Daoy (cell line): Measurements from ENCODE around the gene SLC7A8. TPM values are rescaled to one million over a fixed set of nuclear protein-coding genes. Genes with fewer than 3 reads are reported as not detected.

Experiments used
- DNase-seq: peaks from one replicate; pipeline ENCODE4 v3.0.0-alpha.2; 2015; ENCODE audit warnings: low read depth
- total RNA-seq: library from RNA; depleted of rRNA; stranded (reverse); fragments of >200 nt; shearing (Covaris generic); gene quantifications from 2 replicates; pipeline ENCODE4 v1.2.3, GENCODE V29; 2014

Gene SLC7A8
- total RNA-seq, 1 experiment from 2014 or later: 0.91 TPM

DNA sequence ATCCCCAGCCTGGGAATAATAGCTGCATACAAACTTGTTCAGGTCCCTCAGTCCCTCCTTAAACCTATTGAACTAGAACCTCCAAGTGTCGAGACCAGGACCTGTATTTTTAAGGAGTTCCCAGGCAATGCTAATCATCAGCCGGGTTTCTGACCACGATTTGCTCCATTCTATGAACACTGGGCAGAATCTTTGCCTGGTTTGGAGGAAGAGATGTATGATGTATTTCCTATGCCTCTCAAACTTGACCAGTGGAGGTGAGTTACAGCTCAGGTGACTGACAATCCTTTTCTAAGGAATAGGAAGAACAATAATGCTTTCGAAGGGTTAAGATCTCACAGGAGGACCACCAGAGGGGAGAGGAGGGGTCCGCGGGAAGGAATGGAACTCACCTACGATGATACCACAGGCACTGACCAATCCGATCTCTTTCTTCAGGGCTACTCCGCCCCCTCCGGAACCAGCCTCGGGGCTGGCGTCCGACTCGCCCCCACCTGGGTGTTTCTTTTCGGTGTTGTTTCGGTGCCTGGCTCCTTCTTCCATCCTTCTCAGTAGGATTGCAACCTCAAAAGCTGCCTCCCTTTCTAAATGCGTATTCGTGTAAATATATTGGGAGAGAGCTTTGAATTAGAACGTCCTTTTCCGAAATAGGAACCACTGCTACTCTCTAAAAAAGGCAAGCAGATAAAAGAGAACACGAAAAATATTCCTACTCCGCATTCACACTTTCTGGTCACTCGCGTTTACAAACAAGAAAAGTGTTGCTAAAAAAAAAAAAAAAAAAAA lies 895 bp downstream of the SLC7A8 start:
- DNase-seq: peak; percentile 26

DNA sequence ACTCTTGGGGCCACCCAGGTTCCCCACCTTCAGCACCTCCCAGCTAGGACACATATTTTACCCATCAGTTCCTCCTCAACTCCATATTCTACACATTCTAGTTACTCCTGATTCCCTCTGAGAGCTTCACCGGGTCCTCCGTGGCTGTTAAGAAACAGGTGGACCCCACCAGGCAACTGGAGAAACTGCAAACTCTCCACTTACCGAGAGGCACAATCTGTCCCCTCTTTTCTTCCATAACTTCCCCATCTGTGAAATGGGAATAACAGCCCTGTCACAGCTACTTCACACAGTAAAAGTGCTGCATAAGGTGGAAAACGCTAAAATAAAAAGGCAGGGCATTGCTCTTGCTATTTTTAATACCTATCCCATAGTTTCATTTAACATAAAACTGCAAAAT lies 1.5 kb downstream of the SLC7A8 start:
- no peak for DNase-seq

DNA sequence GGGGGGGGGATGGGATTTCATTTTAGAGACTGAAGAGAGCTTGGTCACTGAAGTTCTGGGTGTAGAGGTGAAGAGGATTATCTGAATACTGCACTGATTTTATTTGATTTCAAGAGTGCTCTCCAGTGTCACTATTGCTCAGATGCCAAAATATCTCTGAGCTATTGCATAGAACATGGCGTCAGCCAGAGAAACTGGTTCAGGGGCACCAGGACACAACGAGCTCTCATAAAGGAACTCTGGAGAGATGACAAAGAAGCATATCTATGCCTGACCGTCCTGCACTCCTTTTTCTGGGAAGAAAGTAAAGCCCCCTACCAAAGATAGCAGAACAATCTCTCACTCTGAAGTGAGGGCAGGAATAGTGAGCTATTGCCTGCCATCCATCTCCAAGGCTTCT lies 2.0 kb downstream of the SLC7A8 start:
- DNase-seq: no peak

- DNase-seq: peak; percentile 31
Measured at GRCh38 chr14:23177181-23177580, 6.3 kb downstream of the SLC7A8 start.

GRCh38 chr14:23175823-23176222 lies 7.6 kb downstream of the SLC7A8 start:
- DNase-seq: no peak

- no peak for DNase-seq
Measured at GRCh38 chr14:23174296-23175184, 8.9 kb downstream of the SLC7A8 start.

GRCh38 chr14:23173796-23174195 lies 9.7 kb downstream of the SLC7A8 start:
- DNase-seq: no peak

DNA sequence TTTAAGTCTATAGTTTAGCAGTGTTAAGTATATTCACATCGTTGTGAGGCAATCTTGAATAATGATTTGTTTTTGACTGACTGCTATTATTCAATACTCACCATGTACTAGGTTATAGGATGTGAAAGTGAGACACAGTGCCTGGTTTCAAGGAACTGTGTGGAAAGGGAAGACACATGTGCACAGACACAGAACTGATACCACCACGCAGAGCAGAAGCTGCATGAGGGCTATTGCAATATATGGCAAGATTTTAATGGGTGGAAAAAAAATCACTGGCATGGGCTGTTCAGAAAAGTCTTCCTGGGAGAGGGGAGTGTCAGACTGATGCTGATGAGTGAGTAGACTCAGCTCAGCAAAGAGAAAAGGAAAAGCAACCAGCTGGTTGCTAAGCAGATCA lies 10.4 kb downstream of the SLC7A8 start:
- no peak for DNase-seq

- DNase-seq: no peak
Measured at GRCh38 chr14:23172574-23172973, 10.9 kb downstream of the SLC7A8 start.

- no peak for DNase-seq
Measured at GRCh38 chr14:23172096-23172495, 11.4 kb downstream of the SLC7A8 start.

- DNase-seq: peak; percentile 13
Measured at GRCh38 chr14:23171222-23171975, 12.1 kb downstream of the SLC7A8 start.

- DNase-seq: no peak
Measured at GRCh38 chr14:23169622-23170021, 13.8 kb downstream of the SLC7A8 start.

GRCh38 chr14:23168246-23168645 lies 15.2 kb downstream of the SLC7A8 start:
- no peak for DNase-seq

DNA sequence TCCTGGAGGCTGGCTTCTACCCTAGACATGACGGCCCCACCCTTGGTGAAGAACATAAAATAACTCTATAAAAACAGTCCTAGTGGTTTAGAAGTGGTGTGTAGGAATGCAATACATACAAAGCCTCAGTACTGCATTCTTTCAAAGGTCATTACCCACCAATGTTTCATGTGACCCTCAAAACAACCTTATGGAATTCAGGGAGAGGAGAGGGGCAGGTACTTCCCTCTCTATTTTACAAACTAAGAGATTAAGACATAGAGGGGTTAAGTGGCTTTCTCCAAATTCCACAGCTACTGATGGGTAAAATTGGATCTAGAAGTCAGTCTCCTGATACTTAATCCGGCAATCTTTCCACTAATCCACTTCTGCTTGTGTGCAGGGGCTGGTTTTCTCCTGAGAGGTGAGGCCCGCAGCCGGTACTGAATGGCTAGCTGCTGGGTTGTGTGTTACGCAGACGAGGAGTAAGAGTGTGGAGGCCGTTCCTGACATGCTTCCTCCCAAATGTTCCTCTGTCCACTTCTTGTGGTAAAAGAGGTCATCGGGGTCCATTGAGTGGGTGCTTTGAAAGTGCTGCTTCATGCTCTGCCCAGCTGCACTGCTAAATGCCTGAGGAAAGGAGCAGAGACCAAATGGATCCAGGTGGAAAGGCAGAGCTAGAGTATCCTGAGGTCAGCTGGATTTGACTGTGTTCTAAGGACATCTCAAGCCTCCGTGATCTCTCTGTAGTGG lies 16.2 kb downstream of the SLC7A8 start:
- no peak for DNase-seq

- DNase-seq: no peak
Measured at GRCh38 chr14:23164949-23165348, 18.5 kb downstream of the SLC7A8 start.

DNA sequence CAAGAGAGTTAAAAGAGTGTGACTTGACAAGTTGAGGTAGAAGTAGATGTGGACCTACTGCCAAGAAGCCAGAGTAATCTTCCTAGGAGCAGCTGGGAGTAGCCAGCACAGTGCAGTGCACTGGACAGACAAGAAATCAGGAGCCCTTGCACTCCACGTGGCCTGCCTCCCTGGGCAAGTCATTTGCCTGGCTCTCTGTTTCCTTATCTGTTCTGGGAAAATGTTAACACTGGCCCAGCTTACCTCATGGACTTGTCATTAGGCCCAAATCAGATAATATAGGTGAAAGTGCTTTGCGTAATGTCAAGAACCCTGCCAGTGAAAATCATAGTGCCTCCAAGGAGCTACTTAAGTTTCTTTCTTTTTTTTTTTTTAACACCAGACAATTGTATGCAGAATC lies 19.2 kb downstream of the SLC7A8 start:
- DNase-seq: peak; percentile 39

GRCh38 chr14:23163830-23164229 lies 19.6 kb downstream of the SLC7A8 start:
- no peak for DNase-seq

GRCh38 chr14:23162800-23163199 lies 20.7 kb downstream of the SLC7A8 start:
- DNase-seq: no peak

GRCh38 chr14:23162005-23162404 lies 21.5 kb downstream of the SLC7A8 start:
- no peak for DNase-seq

DNA sequence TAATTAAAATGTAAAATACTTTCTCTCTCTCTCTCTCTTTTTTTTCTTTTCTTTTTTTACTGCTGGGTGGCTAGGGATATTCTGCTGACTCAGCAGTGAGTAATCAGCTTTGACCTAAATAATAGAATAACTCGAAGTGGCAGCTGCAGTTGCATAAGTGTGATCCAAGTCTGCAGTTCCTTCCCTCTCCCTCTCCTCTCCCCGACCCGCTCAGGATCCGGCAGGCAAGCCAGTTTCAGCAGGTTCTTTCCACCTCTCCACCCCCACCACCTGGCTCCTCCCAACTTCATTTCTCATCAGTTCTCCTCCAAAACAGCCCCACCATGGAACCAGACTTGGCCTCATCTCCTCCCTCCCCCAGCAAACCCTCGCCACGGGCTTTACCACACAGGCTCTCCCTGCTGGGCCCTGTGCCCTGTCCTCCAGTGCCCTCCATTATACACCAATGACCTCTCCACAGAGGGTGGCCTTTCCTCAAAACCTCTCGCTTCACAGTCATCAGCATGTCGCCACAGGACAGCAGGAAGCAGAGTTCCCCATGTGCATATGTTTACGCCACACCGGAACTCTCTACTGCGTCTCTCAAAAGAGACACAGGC lies 22.4 kb downstream of the SLC7A8 start:
- peak; percentile 73 for DNase-seq

- no peak for DNase-seq
Measured at GRCh38 chr14:23159532-23159931, 23.9 kb downstream of the SLC7A8 start.
